ENCODE measurements around the gene C19orf47.
"Not testable (repeated sequence)": the region's sequence is repeated elsewhere in the genome, so short reads cannot be mapped to it uniquely, and the experiment has no call there.

The C19orf47 gene

GRCh38 chr19:40374084-40374483, 25.9 kb upstream of the C19orf47 start:
- DNase-seq = no peak

DNA sequence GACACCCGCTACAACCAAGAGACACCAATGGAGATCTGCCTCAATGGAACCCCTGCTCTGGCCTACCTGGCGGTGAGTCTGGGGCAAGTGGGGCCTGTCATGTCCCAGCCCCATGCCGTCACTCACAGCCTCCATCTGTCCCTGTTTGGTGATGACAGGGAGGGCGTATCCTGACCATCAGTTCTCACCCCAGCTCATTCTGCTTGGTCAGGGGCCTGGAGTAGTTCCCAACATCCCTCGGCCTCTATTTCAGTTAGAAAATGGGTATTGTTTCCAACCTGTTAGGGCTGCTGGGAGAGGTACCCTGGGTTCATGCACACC, 23.6 kb upstream of the C19orf47 start:
- no peak for DNase-seq

DNA sequence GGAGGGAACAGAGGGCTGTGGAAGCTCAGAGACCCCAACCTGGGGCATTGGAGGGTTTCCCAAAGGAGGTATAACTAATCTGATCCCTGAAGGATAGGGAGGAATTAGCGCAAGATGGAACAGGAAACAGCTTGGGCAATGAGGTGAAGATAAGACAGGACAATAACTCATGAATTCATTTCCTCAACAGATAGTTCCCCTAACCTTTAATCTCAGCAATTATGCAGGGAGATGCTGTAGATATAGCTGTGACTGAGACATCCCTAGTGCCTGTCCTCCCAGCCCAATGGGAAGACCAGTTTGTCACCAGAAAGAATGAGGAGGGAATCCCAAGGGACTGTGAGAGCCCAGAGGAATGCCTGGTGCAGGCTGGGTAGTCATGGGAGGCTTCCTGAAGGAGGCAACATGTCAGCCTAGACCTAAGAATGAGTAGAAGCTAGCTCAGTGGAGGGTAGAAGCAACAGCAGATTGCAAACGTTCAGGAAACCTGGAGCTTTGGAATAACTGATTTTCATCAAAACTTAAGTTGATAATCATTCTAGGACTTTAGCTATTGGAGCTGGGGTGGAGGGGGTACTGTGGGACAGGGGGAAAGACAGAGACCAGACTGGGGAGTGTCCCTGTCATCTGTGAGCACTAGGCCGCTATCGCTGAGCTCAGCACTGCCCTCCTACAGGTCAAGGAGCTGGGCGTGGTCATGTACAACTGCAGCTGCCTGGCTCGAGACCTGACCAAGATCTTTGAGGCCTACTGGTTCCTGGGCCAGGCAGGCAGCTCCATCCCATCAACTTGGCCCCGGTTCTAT, 23.0 kb upstream of the C19orf47 start:
- no peak for DNase-seq

DNA sequence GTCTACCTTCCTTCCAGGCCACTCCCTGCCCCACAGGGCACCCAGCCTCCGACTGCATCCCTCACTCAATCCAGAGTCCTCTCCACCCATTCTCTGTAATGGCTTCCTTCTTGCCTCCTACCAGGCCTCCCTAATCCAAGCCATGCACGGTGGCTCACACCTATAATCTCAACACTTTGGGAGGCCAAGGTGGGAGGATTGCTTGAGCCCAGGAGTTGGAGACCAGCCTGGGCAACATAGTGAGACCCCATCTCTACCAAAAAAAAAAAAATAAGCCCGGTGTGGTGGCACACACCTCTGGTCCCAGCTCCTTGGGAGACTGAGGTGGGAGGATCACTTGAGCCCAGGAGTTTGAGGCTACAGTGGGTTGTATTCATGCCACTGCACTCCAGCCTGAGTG, 22.1 kb upstream of the C19orf47 start:
- DNase-seq = not testable (repeated sequence)

- no peak for DNase-seq
Observed at GRCh38 chr19:40369797-40370196, 21.6 kb upstream of the C19orf47 start.

DNA sequence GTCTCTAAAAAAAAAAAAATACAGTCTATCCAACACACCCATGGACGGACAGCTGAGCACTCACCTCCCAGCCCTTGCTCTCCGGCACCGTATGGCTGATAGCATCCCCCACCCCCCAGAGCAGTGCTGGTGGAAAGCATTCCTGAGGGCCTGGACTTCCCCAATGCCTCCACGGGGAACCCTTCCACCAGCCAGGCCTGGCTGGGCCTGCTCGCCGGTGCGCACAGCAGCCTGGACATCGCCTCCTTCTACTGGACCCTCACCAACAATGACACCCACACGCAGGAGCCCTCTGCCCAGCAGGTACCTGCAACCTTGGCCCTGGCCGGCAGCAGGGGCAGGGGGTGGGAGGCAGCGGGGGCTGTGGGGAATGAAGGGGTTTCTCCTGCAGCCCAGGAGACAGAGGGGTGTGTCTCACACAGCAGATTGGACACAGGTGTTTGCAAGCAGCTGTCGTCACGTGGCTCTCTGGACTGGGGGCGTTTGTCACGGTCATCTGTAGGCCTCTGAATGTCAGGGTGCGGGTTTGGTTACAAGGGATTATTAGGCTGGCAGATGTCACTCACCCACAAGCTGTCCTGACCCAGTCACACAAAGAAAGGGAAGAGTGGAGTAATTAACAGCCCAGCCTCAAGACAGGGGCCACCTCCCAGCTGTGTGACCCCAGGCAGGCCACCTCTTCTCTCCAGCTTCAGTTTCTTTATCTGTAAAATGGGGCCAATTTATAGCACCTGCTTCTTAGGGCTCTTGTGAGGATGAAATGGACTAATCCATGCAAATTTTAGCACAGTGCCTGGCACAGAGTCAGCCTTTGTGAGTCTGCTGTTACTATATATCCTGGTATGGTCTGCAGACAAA, 19.6 kb upstream of the C19orf47 start:
- DNase-seq = no peak

- DNase-seq = no peak
Observed at GRCh38 chr19:40366697-40367561, 18.7 kb upstream of the C19orf47 start.

DNA sequence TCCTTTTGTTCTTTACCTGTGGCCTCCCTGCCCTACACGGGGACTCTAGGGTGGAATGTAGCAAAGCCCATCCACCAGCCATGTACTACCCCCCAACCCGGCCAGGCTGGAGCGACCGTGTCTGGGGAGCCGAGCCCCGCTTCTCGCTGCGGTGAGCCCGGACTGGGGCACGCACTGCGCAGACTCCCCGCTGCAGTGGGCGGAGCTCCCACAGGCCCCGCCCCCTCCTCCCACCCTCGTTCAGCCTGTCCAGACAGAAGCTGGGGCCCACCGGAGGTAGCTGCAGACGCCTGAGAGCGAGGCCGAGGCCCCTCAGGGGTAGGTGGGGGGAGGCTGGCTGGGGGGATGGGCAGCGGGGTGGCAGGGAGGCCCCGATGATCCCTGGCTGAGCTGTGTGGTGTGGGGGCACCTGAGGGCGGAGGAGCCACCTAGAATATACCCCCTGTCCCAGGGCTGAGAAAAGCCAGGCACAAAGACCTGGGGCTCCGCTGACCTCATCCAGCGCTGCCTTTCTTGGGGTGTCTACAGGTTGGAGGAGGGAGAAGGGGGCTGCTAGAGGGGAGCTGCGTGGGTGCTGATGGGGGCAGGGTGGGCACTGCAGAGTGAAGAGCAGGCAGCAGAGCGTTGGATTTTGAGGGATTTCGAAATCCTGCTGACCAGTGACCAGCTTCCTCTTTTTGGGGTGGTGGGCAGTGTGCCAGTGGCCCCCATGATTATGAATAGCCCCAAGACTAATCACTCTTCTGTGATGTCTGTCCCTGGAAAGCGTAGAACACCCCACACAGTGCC, 17.6 kb upstream of the C19orf47 start:
- DNase-seq = no peak

DNA sequence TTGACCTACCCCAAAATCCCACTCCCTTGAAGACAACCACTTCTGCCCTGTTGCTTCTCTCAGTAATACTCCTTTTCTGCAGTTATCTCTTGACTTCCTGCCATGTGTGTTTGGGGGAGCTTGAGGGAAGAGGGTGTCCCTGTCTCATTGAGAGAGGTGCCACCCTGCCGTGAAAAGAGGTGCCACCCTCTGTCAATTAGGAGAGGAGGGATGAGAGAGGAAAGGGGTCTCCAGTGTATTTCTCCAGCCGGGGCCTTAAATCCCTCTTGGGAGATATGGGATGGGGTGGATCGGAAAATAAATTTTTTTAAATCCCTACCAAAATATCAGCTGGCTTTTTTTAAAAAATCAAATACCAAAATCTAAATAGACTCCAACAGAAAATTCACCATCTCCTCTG, 16.8 kb upstream of the C19orf47 start:
- no peak for DNase-seq

DNA sequence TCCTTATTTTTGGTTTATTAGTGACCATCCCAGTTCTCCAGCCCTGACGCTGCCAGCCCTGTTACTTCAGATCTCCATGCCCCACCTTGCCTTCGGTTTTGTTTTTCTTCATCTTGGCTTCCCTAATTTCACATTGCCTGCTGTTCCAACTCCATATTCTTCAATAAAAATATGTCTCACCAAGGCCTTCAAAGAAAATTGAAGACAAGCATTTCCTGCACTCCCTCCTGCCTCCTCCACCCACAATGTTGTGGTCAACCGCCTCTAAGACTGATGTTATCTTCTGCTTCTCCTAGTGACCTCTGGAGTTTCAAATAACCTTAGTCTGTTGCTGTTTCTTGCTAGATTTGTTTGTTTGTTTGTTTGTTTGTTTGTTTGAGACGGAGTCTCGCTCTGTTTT, 14.9 kb upstream of the C19orf47 start:
- no peak for DNase-seq

GRCh38 chr19:40362160-40362559, 14.0 kb upstream of the C19orf47 start:
- no peak for DNase-seq

GRCh38 chr19:40360708-40361241, 12.6 kb upstream of the C19orf47 start:
- DNase-seq = no peak

DNA sequence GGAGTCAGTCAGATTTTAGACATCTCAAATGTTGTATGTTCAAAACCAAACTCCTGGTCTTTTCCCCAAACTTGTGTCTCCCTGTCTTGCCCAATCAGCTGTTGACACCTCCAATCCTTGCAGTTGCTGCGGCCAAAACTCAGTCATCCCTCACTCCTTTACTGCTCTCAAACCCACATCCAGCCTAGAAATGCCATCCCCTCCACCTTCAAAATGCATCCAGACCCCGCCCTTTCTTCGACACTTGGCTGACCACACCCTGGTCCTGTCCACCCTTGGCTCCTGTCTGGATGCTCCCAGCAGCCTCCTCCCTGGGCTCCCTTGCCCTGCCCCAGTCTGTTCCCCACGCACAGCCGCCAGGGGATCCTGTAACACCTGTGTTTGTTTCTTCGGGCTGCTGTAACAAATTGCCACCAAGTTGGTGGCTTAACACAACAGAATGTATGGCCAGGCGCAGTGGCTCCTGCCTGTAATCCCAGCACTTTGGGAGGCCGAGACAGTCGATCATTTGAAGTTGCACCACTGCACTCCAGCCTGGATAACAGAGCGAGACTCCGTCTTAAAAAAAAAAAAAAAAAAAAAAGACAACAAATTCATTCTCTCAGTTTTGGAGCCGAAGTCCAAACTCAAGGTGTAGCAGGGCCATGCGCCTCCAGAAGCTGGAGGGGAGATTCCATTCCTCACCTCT, 12.0 kb upstream of the C19orf47 start:
- no peak for DNase-seq

GRCh38 chr19:40358773-40359172, 10.6 kb upstream of the C19orf47 start:
- DNase-seq = no peak

- no peak for DNase-seq
Observed at GRCh38 chr19:40357640-40358039, 9.4 kb upstream of the C19orf47 start.

DNA sequence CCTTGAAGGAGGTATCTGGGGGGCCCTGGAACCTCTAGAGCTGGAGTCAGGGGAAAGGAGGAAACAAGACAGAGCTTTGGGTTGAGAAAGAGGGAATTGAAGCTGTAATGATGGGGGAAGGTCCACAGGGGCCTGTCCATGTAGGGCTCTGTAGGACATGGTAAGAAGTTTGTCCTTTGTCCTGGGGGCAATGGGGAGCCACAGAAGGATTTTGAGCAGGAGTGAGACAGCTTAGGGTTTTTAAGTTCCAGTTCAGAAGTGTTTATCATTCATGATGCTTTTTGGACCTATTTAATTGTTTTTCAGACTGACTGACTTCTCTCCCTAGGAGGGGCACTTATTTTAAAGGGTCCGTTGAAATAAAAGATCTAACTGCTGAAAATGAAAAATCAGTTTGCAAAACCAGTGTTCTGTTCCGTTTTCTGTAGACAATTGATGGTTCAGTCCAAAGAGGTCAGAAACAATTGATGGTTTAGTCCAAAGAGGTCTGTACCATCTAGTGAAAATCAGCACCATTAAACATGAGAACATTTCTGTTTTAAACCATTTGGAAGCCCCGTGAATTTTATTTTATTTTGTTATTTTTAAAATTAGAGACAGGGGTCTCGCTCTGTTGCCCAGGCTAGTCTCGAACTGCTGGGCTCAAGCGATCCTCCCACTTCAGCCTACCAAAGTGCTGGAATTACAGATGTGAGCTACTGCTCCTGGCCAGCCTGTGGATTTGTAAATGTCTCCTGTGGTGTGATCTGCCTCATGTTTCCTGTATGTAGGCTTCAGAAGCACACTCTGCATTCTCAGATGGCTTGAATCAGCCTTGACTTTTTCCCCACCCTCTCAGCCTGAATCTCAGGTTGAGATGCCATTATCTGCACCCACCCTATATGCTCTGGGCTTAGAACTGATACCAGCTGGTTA, 8.7 kb upstream of the C19orf47 start:
- DNase-seq = no peak

- no peak for DNase-seq
Observed at GRCh38 chr19:40355975-40356680, 7.9 kb upstream of the C19orf47 start.

- DNase-seq = peak; percentile 3
Observed at GRCh38 chr19:40348961-40349507, 837 bp upstream of the C19orf47 start.

DNA sequence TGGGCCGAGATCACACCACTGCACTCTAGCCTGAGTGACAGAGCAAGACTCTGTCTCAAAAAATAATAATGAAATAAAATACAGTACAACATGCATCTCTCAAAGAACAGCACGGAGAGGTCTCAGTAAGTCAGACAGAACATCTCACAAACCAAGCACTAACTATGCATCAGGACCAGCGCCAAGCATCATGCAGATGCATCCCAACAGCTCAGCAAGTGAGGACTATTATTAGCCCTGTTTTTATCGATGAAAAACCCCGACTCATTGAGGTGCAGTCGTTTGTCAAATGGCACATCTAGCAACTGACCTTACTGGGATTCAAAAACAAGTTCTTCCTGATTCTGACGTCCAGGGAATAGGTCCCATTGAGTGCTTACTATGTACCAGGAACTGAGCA, 3.8 kb downstream of the C19orf47 start:
- no peak for DNase-seq
